Neural progenitor cell (in vitro differentiated cells): ENCODE data around the gene SLCO1B1.

ENCODE experiments used
- CTCF ChIP-seq: fragments of 200-600 bp; sonication (generic); IDR thresholded peaks from 2 replicates; pipeline ENCODE4 v1.5.1; 2017; ENCODE audit warnings: antibody characterized with exemption, mild to moderate bottlenecking
- EZH2 ChIP-seq: fragments of 200-600 bp; sonication (generic); IDR thresholded peaks from 2 replicates; pipeline ENCODE4 v1.6.1; 2017; ENCODE audit warnings: antibody characterized with exemption, mild to moderate bottlenecking, moderate library complexity
- EZH2phosphoT487 ChIP-seq: fragments of 200-600 bp; sonication (generic); IDR thresholded peaks from 2 replicates; pipeline ENCODE4 v1.6.1; 2017; ENCODE audit warnings: antibody characterized with exemption

GRCh38 chr12:21165048-21165447 is 34.1 kb downstream of the SLCO1B1 start:
- no peak for TF ChIP-seq CTCF
- TF ChIP-seq EZH2phosphoT487, result no peak
- TF ChIP-seq EZH2, result no peak
